ENCODE measurements around the gene PTPRN. TPM values are rescaled to one million over a fixed set of nuclear protein-coding genes. Genes with fewer than 3 reads are reported as not detected.
"Not testable (repeated sequence)": the region's sequence is repeated elsewhere in the genome, so short reads cannot be mapped to it uniquely, and the experiment has no call there.

The PTPRN gene
- total RNA-seq, 1 donor from 2014 or later = not detected

- intact Hi-C loops (cut with micrococcal nuclease) = no loop called here
These were observed 20.0 kb downstream of the PTPRN start for GRCh38 chr2:219289195-219289536.

GRCh38 chr2:219287580-219288265 is 21.5 kb downstream of the PTPRN start:
- intact Hi-C loops (cut with micrococcal nuclease) = no loop called here

- intact Hi-C loops (cut with micrococcal nuclease) = not testable (repeated sequence)
These were observed 22.1 kb downstream of the PTPRN start for GRCh38 chr2:219287116-219287440.

- intact Hi-C loops (cut with micrococcal nuclease) = no loop called here
These were observed 22.6 kb downstream of the PTPRN start for GRCh38 chr2:219286436-219287115.

GRCh38 chr2:219285894-219286425 is 23.2 kb downstream of the PTPRN start:
- intact Hi-C loops (cut with micrococcal nuclease) = no loop called here

- intact Hi-C loops (cut with micrococcal nuclease) = no loop called here
These were observed 23.8 kb downstream of the PTPRN start for GRCh38 chr2:219285373-219285735.

GRCh38 chr2:219284501-219285372 is 24.5 kb downstream of the PTPRN start:
- intact Hi-C loops (cut with micrococcal nuclease) = no loop called here

GRCh38 chr2:219282943-219283581 is 26.1 kb downstream of the PTPRN start:
- intact Hi-C loops (cut with micrococcal nuclease) = no loop called here

- intact Hi-C loops (cut with micrococcal nuclease) = no loop called here
These were observed 26.8 kb downstream of the PTPRN start for GRCh38 chr2:219282375-219282774.

- intact Hi-C loops (cut with micrococcal nuclease) = no loop called here
These were observed 27.6 kb downstream of the PTPRN start for GRCh38 chr2:219281588-219281987.

GRCh38 chr2:219280651-219281050 is 28.6 kb downstream of the PTPRN start:
- intact Hi-C loops (cut with micrococcal nuclease) = no loop called here

GRCh38 chr2:219279916-219280516 is 29.2 kb downstream of the PTPRN start:
- intact Hi-C loops (cut with micrococcal nuclease) = loop anchor here (1.0 to 10.0 kb wide), 11 partner anchors 15 to 1010 kb away; partner anchors contain the start of genes AAMP, ABCB6, ANKZF1 and ATG9A

GRCh38 chr2:219279151-219279915 is 29.9 kb downstream of the PTPRN start, which contains the start of gene DNAJB2:
TSS of gene DNAJB2 (plus strand) at chr2:219279366. CDS start at chr2:219279834, 468 bp downstream.
- intact Hi-C loops (cut with micrococcal nuclease) = loop anchor here (1.0 to 10.0 kb wide), 11 partner anchors 16 to 1009 kb away; partner anchors contain the start of genes AAMP, ABCB6, ANKZF1 and ATG9A

- intact Hi-C loops (cut with micrococcal nuclease) = loop anchor here (1.0 to 10.0 kb wide), 11 partner anchors 17 to 1008 kb away; partner anchors contain the start of genes AAMP, ABCB6, ANKZF1 and ATG9A
These were observed 30.5 kb downstream of the PTPRN start for GRCh38 chr2:219278655-219279150.

GRCh38 chr2:219277703-219278654 is 31.2 kb downstream of the PTPRN start:
- intact Hi-C loops (cut with micrococcal nuclease) = loop anchor here (10.0 kb wide), 1 partner anchor 217 kb away; the partner anchor contains the start of gene GMPPA

GRCh38 chr2:219274361-219274921 is 34.8 kb downstream of the PTPRN start:
- intact Hi-C loops (cut with micrococcal nuclease) = loop anchor here (10.0 kb wide), 1 partner anchor 220 kb away; the partner anchor contains the start of gene GMPPA

- intact Hi-C loops (cut with micrococcal nuclease) = loop anchor here (10.0 kb wide), 1 partner anchor 221 kb away; the partner anchor contains the start of gene GMPPA
These were observed 35.3 kb downstream of the PTPRN start for GRCh38 chr2:219273937-219274336.

GRCh38 chr2:219272995-219273394 is 36.2 kb downstream of the PTPRN start:
- intact Hi-C loops (cut with micrococcal nuclease) = loop anchor here (10.0 kb wide), 1 partner anchor 222 kb away; the partner anchor contains the start of gene GMPPA

Data from T-helper 2 cell treated with Interferon-gamma antibody and Interleukin-4, amounts not matched to agents 100 ng/mL and 5 ng/mL, for 36 hours (primary cell).